Hepatocyte (in vitro differentiated cells): ENCODE data around the gene GGT6. TPM values are rescaled to one million over a fixed set of nuclear protein-coding genes. Genes with fewer than 3 reads are reported as not detected.
A peak's percentile ranks its signal among the peaks of the same experiment; 100 is the strongest.

Experiments
- DNase-seq: peaks from one replicate; pipeline ENCODE4 v3.0.0-alpha.2; 2016; ENCODE audit warnings: low spot score
- H2AFZ ChIP-seq: fragments of 200-600 bp; sonication (generic); 2 replicates; pipeline ENCODE4 v1.6.0; 2016; ENCODE audit warnings: antibody characterized with exemption, mild to moderate bottlenecking
- H3K27ac ChIP-seq: fragments of 200-600 bp; sonication (generic); 2 replicates; pipeline ENCODE4 v1.5.1; 2016; ENCODE audit warnings: mild to moderate bottlenecking
- H3K27me3 ChIP-seq: fragments of 200-600 bp; sonication (generic); 2 replicates; pipeline ENCODE4 v1.6.1; 2016
- H3K36me3 ChIP-seq: fragments of 200-600 bp; sonication (generic); replicated peaks from 2 replicates; pipeline ENCODE4 v1.5.1; 2016; ENCODE audit warnings: low read depth; ENCODE audit not compliant: insufficient read depth
- H3K4me1 ChIP-seq: fragments of 200-600 bp; sonication (generic); 2 replicates; pipeline ENCODE4 v1.5.1; 2016; ENCODE audit warnings: mild to moderate bottlenecking, moderate library complexity; ENCODE audit not compliant: insufficient read depth
- H3K4me2 ChIP-seq: fragments of 200-600 bp; sonication (generic); 2 replicates; pipeline ENCODE4 v1.6.0; 2016
- H3K4me3 ChIP-seq: fragments of 200-600 bp; sonication (generic); 2 replicates; pipeline ENCODE4 v1.5.1; 2016; ENCODE audit warnings: mild to moderate bottlenecking
- H3K79me2 ChIP-seq: fragments of 200-600 bp; sonication (generic); 2 replicates; pipeline ENCODE4 v1.6.0; 2017; ENCODE audit warnings: mild to moderate bottlenecking
- H3K9me2 ChIP-seq: fragments of 200-600 bp; sonication (generic); replicated peaks from 2 replicates; pipeline ENCODE4 v1.6.0; 2017; ENCODE audit warnings: mild to moderate bottlenecking; ENCODE audit not compliant: insufficient read depth
- H3K9me3 ChIP-seq: fragments of 200-600 bp; sonication (generic); 2 replicates; pipeline ENCODE4 v1.5.1; 2016; ENCODE audit warnings: low read depth, mild to moderate bottlenecking
- H4K20me1 ChIP-seq: fragments of 200-600 bp; sonication (generic); 2 replicates; pipeline ENCODE4 v1.6.0; 2016; ENCODE audit warnings: mild to moderate bottlenecking; ENCODE audit not compliant: insufficient read depth, poor library complexity, severe bottlenecking
- CTCF ChIP-seq: fragments of 200-600 bp; sonication (generic); IDR thresholded peaks from 2 replicates; pipeline ENCODE4 v1.5.1; 2016; ENCODE audit warnings: antibody characterized with exemption, mild to moderate bottlenecking; ENCODE audit not compliant: poor library complexity
- EZH2 ChIP-seq: fragments of 200-600 bp; sonication (generic); IDR thresholded peaks from 2 replicates; pipeline ENCODE4 v1.6.1; 2016; ENCODE audit warnings: antibody characterized with exemption, mild to moderate bottlenecking, borderline replicate concordance
- EZH2phosphoT487 ChIP-seq: fragments of 200-600 bp; sonication (generic); IDR thresholded peaks from one replicate; pipeline ENCODE4 v1.6.1; 2018; ENCODE audit warnings: antibody characterized with exemption, mild to moderate bottlenecking, low read depth, moderate library complexity; ENCODE audit not compliant: unreplicated experiment, severe bottlenecking
- WGBS: methylation state at CpG from one replicate; pipeline ENCODE4 v1.1.6; 2016; ENCODE audit warnings: low lambda C conversion rate; ENCODE audit errors: missing lambda C conversion rate; 5-methylcytosine and 5-hydroxymethylcytosine counted together
- polyA plus RNA-seq: library from polyadenylated mRNA; unstranded; fragments of >200 nt; fragmentation: Nextera tagmentation; extraction: Ambion mirVana; gene quantifications from 2 replicates; pipeline ENCODE4 v1.2.1, GENCODE V29; 2016
- total RNA-seq: library from RNA; depleted of rRNA; stranded (reverse); fragments of >200 nt; gene quantifications from 2 replicates; pipeline ENCODE4 v1.2.3, GENCODE V29; 2014

Gene GGT6
- total and polyA plus RNA-seq, 2 experiments from 2014 or later, result not detected

GRCh38 chr17:4537451-4538235, 22.7 kb downstream of the GGT6 start:
- 95% methylated on average over 19 of the region's 19 CpGs for WGBS
- Histone ChIP-seq H3K9me3 (no peaks in the 10 kb centered on the region), H4K20me1 (no peaks in the 10 kb centered on the region), H3K4me2 (no peak overlapping the region), H3K4me3 (no peak overlapping the region), H3K9me2 (no peaks in the 10 kb centered on the region), H3K27me3 (no peaks in the 10 kb centered on the region), H3K79me2 (no peaks in the 10 kb centered on the region), H3K36me3 (no peaks in the 10 kb centered on the region), H3K27ac (no peak overlapping the region), H3K4me1 (peaks cover 10% of the 10 kb centered on the region), H2AFZ (no peak overlapping the region)
- TF ChIP-seq EZH2, result no peak
- no peak for TF ChIP-seq CTCF
- no peak for TF ChIP-seq EZH2phosphoT487
- no peak for DNase-seq

GRCh38 chr17:4536742-4537411, 23.5 kb downstream of the GGT6 start:
- H4K20me1 ChIP-seq, result no peaks in the 10 kb centered on the region
- H3K9me3 ChIP-seq, result no peaks in the 10 kb centered on the region
- peaks cover 10% of the 10 kb centered on the region for H3K4me1 ChIP-seq
- no peaks in the 10 kb centered on the region for H3K36me3 ChIP-seq
- H3K9me2 ChIP-seq, result no peaks in the 10 kb centered on the region
- no peak overlapping the region for H3K4me3 ChIP-seq
- H3K4me2 ChIP-seq, result peak overlapping the region; percentile 53
- no peak overlapping the region for H2AFZ ChIP-seq
- no peak overlapping the region for H3K27ac ChIP-seq
- TF ChIP-seq CTCF (no peak), EZH2 (no peak), EZH2phosphoT487 (no peak)
- WGBS, result 90% methylated on average over 12 of the region's 18 CpGs
- no peaks in the 10 kb centered on the region for H3K79me2 ChIP-seq
- no peak for DNase-seq
- no peaks in the 10 kb centered on the region for H3K27me3 ChIP-seq

DNA sequence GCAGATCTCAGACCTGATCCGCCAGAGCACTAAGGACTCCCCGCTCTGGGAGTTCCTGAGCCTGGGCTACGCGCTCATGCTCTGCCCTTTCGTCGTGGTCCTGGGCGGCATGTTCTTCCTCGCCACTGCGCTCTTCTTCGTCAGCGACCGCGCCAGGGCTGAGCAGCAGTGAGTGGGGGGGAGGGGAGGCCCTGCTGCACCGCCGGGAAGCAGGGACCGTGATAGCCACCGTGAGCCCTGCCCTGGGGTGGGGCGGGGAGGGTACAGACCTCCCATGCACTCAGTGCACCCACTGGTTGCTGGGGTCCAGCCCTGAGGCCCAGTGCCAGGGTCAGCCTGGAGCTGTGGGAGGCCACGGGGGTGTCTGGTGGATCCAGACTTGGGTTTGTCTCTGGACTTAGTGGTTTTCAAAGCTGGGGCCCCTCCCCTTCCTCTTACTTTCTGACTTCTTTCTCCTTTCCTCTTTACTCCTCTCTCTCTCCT, 24.1 kb downstream of the GGT6 start:
- no peaks in the 10 kb centered on the region for H3K9me2 ChIP-seq
- 61% methylated on average over 11 of the region's 19 CpGs for WGBS
- TF ChIP-seq CTCF, result no peak
- peak overlapping the region; percentile 53 for H3K4me2 ChIP-seq
- no peak overlapping the region for H2AFZ ChIP-seq
- no peak overlapping the region for H3K4me3 ChIP-seq
- H3K79me2 ChIP-seq, result no peaks in the 10 kb centered on the region
- no peaks in the 10 kb centered on the region for H3K9me3 ChIP-seq
- no peaks in the 10 kb centered on the region for H3K36me3 ChIP-seq
- DNase-seq, result no peak
- no peak overlapping the region for H3K27ac ChIP-seq
- H4K20me1 ChIP-seq, result no peaks in the 10 kb centered on the region
- no peaks in the 10 kb centered on the region for H3K27me3 ChIP-seq
- H3K4me1 ChIP-seq, result peaks cover 10% of the 10 kb centered on the region
